Upper lobe of right lung (tissue), 1 donor: ENCODE results near the gene GTF3C5. TPM values are rescaled to one million over a fixed set of nuclear protein-coding genes. Genes with fewer than 3 reads are reported as not detected.

ENCODE experiments used
- ATAC-seq: fragments of 200-7000 bp; cut with Tn5 transposase; one replicate; pipeline ENCODE4 v1.9.1; 2020; ENCODE audit warnings: mild to moderate bottlenecking, moderate library complexity
- DNase-seq: peaks from one replicate; pipeline ENCODE4 v3.0.0-alpha.2; 2020
- H3K27ac ChIP-seq: fragments of 200-600 bp; one replicate; pipeline ENCODE4 v1.8.0; 2022
- H3K27me3 ChIP-seq: fragments of 200-600 bp; one replicate; pipeline ENCODE4 v1.8.0; 2022; ENCODE audit warnings: mild to moderate bottlenecking
- H3K36me3 ChIP-seq: fragments of 200-600 bp; one replicate; pipeline ENCODE4 v1.8.0; 2022
- H3K4me1 ChIP-seq: fragments of 200-600 bp; one replicate; pipeline ENCODE4 v1.8.0; 2022
- H3K4me3 ChIP-seq: fragments of 200-600 bp; one replicate; pipeline ENCODE4 v1.8.0; 2022; ENCODE audit warnings: mild to moderate bottlenecking
- H3K9me3 ChIP-seq: fragments of 200-600 bp; one replicate; pipeline ENCODE4 v1.8.0; 2022
- CTCF ChIP-seq: fragments of 200-600 bp; IDR thresholded peaks from one replicate; pipeline ENCODE4 v1.8.0; 2022; ENCODE audit warnings: antibody characterized with exemption
- intact Hi-C: fragments of 100-400 bp; cut with DNase I; formaldehyde crosslinking; loops from one replicate; pipeline ENCODE4 v1.11.0; 2022
- total RNA-seq: library from RNA; stranded (reverse); fragmentation: NEBNext Ultra II Directional; extraction: Animal tissue kit (Norgen Biotek cat#: 25700); gene quantifications from one replicate; pipeline ENCODE4 v1.2.1, GENCODE V29; 2021
- donor health status: DM: no; HTN: yes; CAD: no; lungs with severe emphysema.

GTF3C5 gene
- total RNA-seq, 1 donor from 2014 or later: 41.7 TPM

GRCh38 chr9:133028221-133028620 is 2.6 kb upstream of the GTF3C5 start:
- H3K27ac ChIP-seq: no peak overlapping the region
- ATAC-seq: no peak
- H3K4me1 ChIP-seq: peaks cover 16% of the 10 kb centered on the region
- no peak overlapping the region for H3K4me3 ChIP-seq
- H3K27me3 ChIP-seq: no peaks in the 10 kb centered on the region
- H3K36me3 ChIP-seq: no peaks in the 10 kb centered on the region
- intact Hi-C loops: no loop called here
- DNase-seq: no peak
- TF ChIP-seq CTCF: no peak
- H3K9me3 ChIP-seq: no peaks in the 10 kb centered on the region

- no peaks in the 10 kb centered on the region for H3K27me3 ChIP-seq
- peak overlapping the region; percentile 97 for H3K27ac ChIP-seq
- H3K36me3 ChIP-seq: no peaks in the 10 kb centered on the region
- H3K9me3 ChIP-seq: no peaks in the 10 kb centered on the region
- ATAC-seq (peak; percentile 12), DNase-seq (no peak)
- no peak for TF ChIP-seq CTCF
- peaks cover 16% of the 10 kb centered on the region for H3K4me1 ChIP-seq
- intact Hi-C loops: no loop called here
- peak overlapping the region; percentile 98 for H3K4me3 ChIP-seq
Measured at GRCh38 chr9:133029994-133030316, 842 bp upstream of the GTF3C5 start.

- Histone ChIP-seq H3K4me3 (peak overlapping the region; percentile 98), H3K27me3 (no peaks in the 10 kb centered on the region), H3K9me3 (no peaks in the 10 kb centered on the region), H3K27ac (peak overlapping the region; percentile 94), H3K4me1 (peaks cover 16% of the 10 kb centered on the region), H3K36me3 (no peaks in the 10 kb centered on the region)
- no peak for TF ChIP-seq CTCF
- no peak for DNase-seq
- intact Hi-C loops: no loop called here
- no peak for ATAC-seq
Measured at GRCh38 chr9:133031130-133031422, 279 bp downstream of the GTF3C5 start.

GRCh38 chr9:133031496-133031911 is 707 bp downstream of the GTF3C5 start:
- DNase-seq: no peak
- Histone ChIP-seq H3K27me3 (no peaks in the 10 kb centered on the region), H3K9me3 (no peaks in the 10 kb centered on the region), H3K4me1 (peaks cover 16% of the 10 kb centered on the region), H3K4me3 (peak overlapping the region; percentile 98), H3K27ac (peak overlapping the region; percentile 94), H3K36me3 (no peaks in the 10 kb centered on the region)
- no peak for ATAC-seq
- intact Hi-C loops: no loop called here
- no peak for TF ChIP-seq CTCF

GRCh38 chr9:133032171-133032570 is 1.4 kb downstream of the GTF3C5 start:
- Histone ChIP-seq H3K27ac (no peak overlapping the region), H3K36me3 (no peaks in the 10 kb centered on the region), H3K4me3 (no peak overlapping the region), H3K9me3 (no peaks in the 10 kb centered on the region), H3K27me3 (no peaks in the 10 kb centered on the region), H3K4me1 (peaks cover 16% of the 10 kb centered on the region)
- DNase-seq: no peak
- no peak for ATAC-seq
- intact Hi-C loops: no loop called here
- TF ChIP-seq CTCF: no peak

- TF ChIP-seq CTCF: no peak
- no peaks in the 10 kb centered on the region for H3K9me3 ChIP-seq
- H3K36me3 ChIP-seq: no peaks in the 10 kb centered on the region
- DNase-seq (no peak), ATAC-seq (peak; percentile 38)
- peaks cover 8% of the 10 kb centered on the region for H3K4me1 ChIP-seq
- no peak overlapping the region for H3K4me3 ChIP-seq
- intact Hi-C loops: no loop called here
- no peaks in the 10 kb centered on the region for H3K27me3 ChIP-seq
- H3K27ac ChIP-seq: no peak overlapping the region
Measured at GRCh38 chr9:133035669-133036068, 4.9 kb downstream of the GTF3C5 start.
